ENCODE measurements around the gene SDSL. TPM values are rescaled to one million over a fixed set of nuclear protein-coding genes. Genes with fewer than 3 reads are reported as not detected.

The SDSL gene
- total RNA-seq, 3 donors from 2014 or later (not counting 1 experiment from before 2014, with no cell fraction given): 1.0 to 7.5 (median 3.7) TPM

DNA sequence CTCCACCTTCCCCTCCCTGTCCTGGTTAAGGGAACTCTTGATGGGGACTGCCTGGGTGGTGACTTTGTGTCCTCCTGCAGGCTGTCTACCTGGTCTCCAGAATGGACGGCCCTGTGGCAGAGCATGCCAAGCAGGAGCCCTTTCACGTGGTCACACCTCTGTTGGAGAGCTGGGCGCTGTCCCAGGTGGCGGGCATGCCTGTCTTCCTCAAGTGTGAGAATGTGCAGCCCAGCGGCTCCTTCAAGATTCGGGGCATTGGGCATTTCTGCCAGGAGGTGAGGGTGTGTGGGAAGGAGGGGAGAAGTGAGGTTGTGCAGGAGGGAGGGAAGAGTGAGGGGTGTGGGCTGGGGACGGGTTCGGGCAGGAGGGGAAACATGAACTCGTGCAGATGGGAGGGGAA, 5.7 kb downstream of the SDSL start:
- Histone ChIP-seq H3K4me1 (ENCODE audit: control insufficient read depth, insufficient read depth, low read length) (no peaks in the 10 kb centered on the region), H3K27me3 (ENCODE audit: control insufficient read depth, insufficient read depth, low read length) (no peaks in the 10 kb centered on the region), H3K27ac (ENCODE audit: low read length) (no peak overlapping the region), H3K4me3 (ENCODE audit: low read length) (no peak overlapping the region), H3K36me3 (ENCODE audit: control insufficient read depth, insufficient read depth, low read length) (no peaks in the 10 kb centered on the region), H3K9me3 (ENCODE audit: control insufficient read depth, insufficient read depth, low read length) (no peaks in the 10 kb centered on the region)
- peaks cover 0 to 7% of the 10 kb centered on the region in 2 donors for H3K27me3 Mint-ChIP-seq (ENCODE audit: low read depth in 2 of 2)
- TF ChIP-seq, protein P1, sequence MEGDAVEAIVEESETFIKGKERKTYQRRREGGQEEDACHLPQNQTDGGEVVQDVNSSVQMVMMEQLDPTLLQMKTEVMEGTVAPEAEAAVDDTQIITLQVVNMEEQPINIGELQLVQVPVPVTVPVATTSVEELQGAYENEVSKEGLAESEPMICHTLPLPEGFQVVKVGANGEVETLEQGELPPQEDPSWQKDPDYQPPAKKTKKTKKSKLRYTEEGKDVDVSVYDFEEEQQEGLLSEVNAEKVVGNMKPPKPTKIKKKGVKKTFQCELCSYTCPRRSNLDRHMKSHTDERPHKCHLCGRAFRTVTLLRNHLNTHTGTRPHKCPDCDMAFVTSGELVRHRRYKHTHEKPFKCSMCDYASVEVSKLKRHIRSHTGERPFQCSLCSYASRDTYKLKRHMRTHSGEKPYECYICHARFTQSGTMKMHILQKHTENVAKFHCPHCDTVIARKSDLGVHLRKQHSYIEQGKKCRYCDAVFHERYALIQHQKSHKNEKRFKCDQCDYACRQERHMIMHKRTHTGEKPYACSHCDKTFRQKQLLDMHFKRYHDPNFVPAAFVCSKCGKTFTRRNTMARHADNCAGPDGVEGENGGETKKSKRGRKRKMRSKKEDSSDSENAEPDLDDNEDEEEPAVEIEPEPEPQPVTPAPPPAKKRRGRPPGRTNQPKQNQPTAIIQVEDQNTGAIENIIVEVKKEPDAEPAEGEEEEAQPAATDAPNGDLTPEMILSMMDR (IDR thresholded peaks at IDR 0.05): no peak
- no peak for DNase-seq
- H3K9me3 Mint-ChIP-seq: no peaks in the 10 kb centered on the region
- no peak overlapping the region for H3K4me3 Mint-ChIP-seq
- no peak for ATAC-seq
- no peaks in the 10 kb centered on the region for H3K36me3 Mint-ChIP-seq
- WGBS (ENCODE audit: insufficient coverage): 80% methylated on average over 9 of the region's 9 CpGs
- peaks cover 0 to 17% of the 10 kb centered on the region in 2 donors for H3K4me1 Mint-ChIP-seq
- no peak overlapping the region for H3K27ac Mint-ChIP-seq
- intact Hi-C loops (cut with micrococcal nuclease): no loop called here

DNA sequence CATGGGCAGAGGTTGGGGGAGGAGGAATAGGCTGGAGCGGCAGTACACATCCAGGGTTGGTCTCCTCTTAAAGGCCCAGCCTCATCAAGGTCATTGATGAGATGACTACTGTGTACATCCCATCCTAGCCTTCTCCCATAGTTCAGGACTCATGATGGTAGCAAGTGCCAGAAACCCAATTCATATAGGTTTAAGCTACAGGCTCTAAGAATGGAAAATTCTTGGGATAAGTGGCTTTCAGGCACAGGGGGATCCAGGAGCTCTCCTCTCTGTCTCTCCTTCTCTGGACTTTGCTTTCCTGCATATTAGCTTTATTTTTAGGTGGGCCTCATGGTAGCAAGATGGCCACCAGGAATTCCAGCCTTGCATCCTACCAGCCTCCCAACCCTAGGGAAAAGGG, 6.3 kb downstream of the SDSL start:
- no peak for ATAC-seq
- no peaks in the 10 kb centered on the region for H3K4me1 ChIP-seq (ENCODE audit: control insufficient read depth, insufficient read depth, low read length)
- no peaks in the 10 kb centered on the region for H3K36me3 Mint-ChIP-seq
- H3K27me3 ChIP-seq (ENCODE audit: control insufficient read depth, insufficient read depth, low read length): no peaks in the 10 kb centered on the region
- H3K9me3 Mint-ChIP-seq: no peaks in the 10 kb centered on the region
- no peak for DNase-seq
- no peak overlapping the region for H3K4me3 ChIP-seq (ENCODE audit: low read length)
- intact Hi-C loops (cut with micrococcal nuclease): no loop called here
- WGBS (ENCODE audit: insufficient coverage): 100% methylated on average over 1 of the region's 1 CpG
- H3K27me3 Mint-ChIP-seq (ENCODE audit: low read depth in 2 of 2): peaks cover 0 to 7% of the 10 kb centered on the region in 2 donors
- no peaks in the 10 kb centered on the region for H3K36me3 ChIP-seq (ENCODE audit: control insufficient read depth, insufficient read depth, low read length)
- peaks cover 0 to 11% of the 10 kb centered on the region in 2 donors for H3K4me1 Mint-ChIP-seq
- no peak overlapping the region for H3K4me3 Mint-ChIP-seq
- TF ChIP-seq, protein P1 (IDR thresholded peaks at IDR 0.05): no peak
- no peak overlapping the region for H3K27ac Mint-ChIP-seq
- H3K9me3 ChIP-seq (ENCODE audit: control insufficient read depth, insufficient read depth, low read length): no peaks in the 10 kb centered on the region
- no peak overlapping the region for H3K27ac ChIP-seq (ENCODE audit: low read length)

DNA sequence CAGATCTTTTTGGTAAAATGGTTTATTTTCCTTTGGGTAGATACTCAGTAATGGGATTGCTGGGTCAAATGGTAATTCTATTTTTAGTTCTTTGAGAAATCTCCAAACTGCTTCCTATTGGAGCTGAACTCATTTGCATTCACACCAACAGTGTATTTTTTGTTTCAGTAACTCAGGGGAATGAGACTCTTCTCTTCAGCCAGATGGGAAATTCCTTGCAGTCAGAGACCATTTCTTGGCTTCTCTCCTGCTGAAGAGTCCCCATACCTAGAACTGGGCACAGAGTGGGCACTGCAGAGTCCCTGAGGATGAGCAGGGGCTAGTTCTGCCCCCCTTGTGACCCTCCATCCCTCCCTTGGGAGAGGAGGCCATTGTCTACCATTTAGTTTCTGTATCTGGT, 10.8 kb downstream of the SDSL start:
- Histone ChIP-seq H3K4me1 (ENCODE audit: control insufficient read depth, insufficient read depth, low read length) (no peaks in the 10 kb centered on the region), H3K4me3 (ENCODE audit: low read length) (no peak overlapping the region), H3K36me3 (ENCODE audit: control insufficient read depth, insufficient read depth, low read length) (no peaks in the 10 kb centered on the region), H3K9me3 (ENCODE audit: control insufficient read depth, insufficient read depth, low read length) (no peaks in the 10 kb centered on the region), H3K27ac (ENCODE audit: low read length) (no peak overlapping the region), H3K27me3 (ENCODE audit: control insufficient read depth, insufficient read depth, low read length) (no peaks in the 10 kb centered on the region)
- TF ChIP-seq, protein P1 (IDR thresholded peaks at IDR 0.05): no peak
- Mint-ChIP-seq H3K36me3 (no peaks in the 10 kb centered on the region), H3K4me3 (no peak overlapping the region), H3K27ac (no peak overlapping the region), H3K4me1 (no peaks in the 10 kb centered on the region), H3K9me3 (no peaks in the 10 kb centered on the region), H3K27me3 (ENCODE audit: low read depth in 2 of 2) (peaks cover 0 to 7% of the 10 kb centered on the region in 2 donors)
- DNase-seq (no peak), ATAC-seq (no peak)
- intact Hi-C loops (cut with micrococcal nuclease): no loop called here

GRCh38 chr12:113435367-113435766, 13.2 kb downstream of the SDSL start:
- H3K4me1 Mint-ChIP-seq: no peaks in the 10 kb centered on the region
- no peaks in the 10 kb centered on the region for H3K9me3 ChIP-seq (ENCODE audit: control insufficient read depth, insufficient read depth, low read length)
- no peaks in the 10 kb centered on the region for H3K36me3 ChIP-seq (ENCODE audit: control insufficient read depth, insufficient read depth, low read length)
- no peaks in the 10 kb centered on the region for H3K36me3 Mint-ChIP-seq
- intact Hi-C loops (cut with micrococcal nuclease): no loop called here
- no peak for DNase-seq
- no peak overlapping the region for H3K4me3 ChIP-seq (ENCODE audit: low read length)
- peaks cover 0 to 7% of the 10 kb centered on the region in 2 donors for H3K27me3 Mint-ChIP-seq (ENCODE audit: low read depth in 2 of 2)
- H3K4me1 ChIP-seq (ENCODE audit: control insufficient read depth, insufficient read depth, low read length): no peaks in the 10 kb centered on the region
- H3K9me3 Mint-ChIP-seq: no peaks in the 10 kb centered on the region
- no peak for ATAC-seq
- TF ChIP-seq, protein P1 (IDR thresholded peaks at IDR 0.05): no peak
- no peaks in the 10 kb centered on the region for H3K27me3 ChIP-seq (ENCODE audit: control insufficient read depth, insufficient read depth, low read length)
- WGBS (ENCODE audit: insufficient coverage): 81% methylated on average over 5 of the region's 5 CpGs
- no peak overlapping the region for H3K4me3 Mint-ChIP-seq
- H3K27ac Mint-ChIP-seq: no peak overlapping the region
- no peak overlapping the region for H3K27ac ChIP-seq (ENCODE audit: low read length)
